Uterus (tissue), 4 donors: ENCODE results near the gene NOTUM. TPM values are rescaled to one million over a fixed set of nuclear protein-coding genes. Genes with fewer than 3 reads are reported as not detected.

Experiments
- DNase-seq, 2 donors: peaks; one replicate each; pipeline ENCODE4 v3.0.0-alpha.2; 2019 to 2020
- H3K27ac ChIP-seq, 2 donors: fragments of 200-600 bp; sonication (generic); 1 replicate in 1 of 2; 2 replicates in 1 of 2; pipeline ENCODE4 v1.5.1; 2016 to 2018
- H3K27me3 ChIP-seq, 2 donors: fragments of 200-600 bp; sonication (generic); one replicate each; pipeline ENCODE4 v1.5.1; 2018 to 2019; ENCODE audit warnings: control low read depth in 1 of 2
- H3K36me3 ChIP-seq, 2 donors: fragments of 200-600 bp; sonication (generic); one replicate each; pipeline ENCODE4 v1.5.1; 2019; ENCODE audit warnings: control low read depth in 1 of 2
- H3K4me1 ChIP-seq, 2 donors: fragments of 200-600 bp; sonication (generic); one replicate each; pipeline ENCODE4 v1.5.1; 2018 to 2019; ENCODE audit warnings: control low read depth in 1 of 2
- H3K4me3 ChIP-seq, 2 donors: fragments of 200-600 bp; sonication (generic); 1 replicate in 1 of 2; 2 replicates in 1 of 2; pipeline ENCODE4 v1.5.1; 2018 to 2019; ENCODE audit warnings: mild to moderate bottlenecking in 1 of 2
- H3K9me3 ChIP-seq, 2 donors: fragments of 200-600 bp; sonication (generic); one replicate each; pipeline ENCODE4 v1.5.1; 2019; ENCODE audit warnings: control low read depth in 1 of 2
- CTCF ChIP-seq, 4 experiments: fragments of 200-600 bp in 2 of 4; fragments of 450-650 bp in 2 of 4; sonication (generic) in 2 of 4; IDR thresholded peaks; one replicate each; pipeline ENCODE4 v1.5.1; 2016 to 2019; ENCODE audit warnings: antibody characterized with exemption in 4 of 4, mild to moderate bottlenecking in 2 of 4, moderate library complexity in 1 of 4
- POLR2A ChIP-seq, 2 donors: fragments of 450-650 bp; IDR thresholded peaks; one replicate each; pipeline ENCODE4 v1.6.1; 2016; ENCODE audit warnings: antibody characterized with exemption in 2 of 2, mild to moderate bottlenecking in 1 of 2, moderate library complexity in 1 of 2
- intact Hi-C: fragments of 100-400 bp; cut with DNase I; formaldehyde crosslinking; loops from one replicate; pipeline ENCODE4 v1.15.1; 2023; ENCODE audit warnings: low total_unique reads
- total RNA-seq, 4 donors: library from RNA; depleted of rRNA in 3 of 4; stranded (reverse); fragments of >200 nt in 3 of 4; gene quantifications; one replicate each; pipeline versions ENCODE4 v1.1.0 to v1.2.4, GENCODE V29; 2014 to 2023
- donor health status: DM: yes; HTN: yes; CAD: no.

The NOTUM gene
- total RNA-seq, 4 donors from 2014 or later, result 5.0 TPM; not detected in 3

- no peak overlapping the region for H3K27ac ChIP-seq
- no peaks in the 10 kb centered on the region for H3K9me3 ChIP-seq
- TF ChIP-seq POLR2A (IDR thresholded peaks at IDR 0.05), result no peak
- TF ChIP-seq CTCF (IDR thresholded peaks at IDR 0.05), result no peak
- no peaks in the 10 kb centered on the region for H3K27me3 ChIP-seq
- no peak overlapping the region for H3K4me3 ChIP-seq
- intact Hi-C loops, result no loop called here
- DNase-seq, result peak in 1 of 2 donors; percentile 15
- H3K4me1 ChIP-seq, result peaks cover 0 to 13% of the 10 kb centered on the region in 2 donors
- H3K36me3 ChIP-seq, result no peaks in the 10 kb centered on the region
Measured at GRCh38 chr17:81906476-81907218, 54.3 kb downstream of the NOTUM start.

- no peak for DNase-seq
- H3K27me3 ChIP-seq, result no peaks in the 10 kb centered on the region
- no peaks in the 10 kb centered on the region for H3K9me3 ChIP-seq
- no peaks in the 10 kb centered on the region for H3K36me3 ChIP-seq
- TF ChIP-seq CTCF (IDR thresholded peaks at IDR 0.05) (no peak), POLR2A (IDR thresholded peaks at IDR 0.05) (no peak)
- H3K4me1 ChIP-seq, result peaks cover 0 to 16% of the 10 kb centered on the region in 2 donors
- no peak overlapping the region for H3K27ac ChIP-seq
- intact Hi-C loops, result no loop called here
- no peak overlapping the region for H3K4me3 ChIP-seq
Measured at GRCh38 chr17:81905993-81906392, 55.0 kb downstream of the NOTUM start.

- intact Hi-C loops, result no loop called here
- Histone ChIP-seq H3K27me3 (no peaks in the 10 kb centered on the region), H3K27ac (no peak overlapping the region), H3K9me3 (no peaks in the 10 kb centered on the region), H3K36me3 (no peaks in the 10 kb centered on the region), H3K4me3 (no peak overlapping the region), H3K4me1 (peaks cover 0 to 16% of the 10 kb centered on the region in 2 donors)
- DNase-seq, result no peak
- no peak for TF ChIP-seq POLR2A (IDR thresholded peaks at IDR 0.05)
- no peak for TF ChIP-seq CTCF (IDR thresholded peaks at IDR 0.05)
Measured at GRCh38 chr17:81905424-81905875, 55.5 kb downstream of the NOTUM start.

- Histone ChIP-seq H3K27me3 (no peaks in the 10 kb centered on the region), H3K9me3 (no peaks in the 10 kb centered on the region), H3K36me3 (no peaks in the 10 kb centered on the region), H3K4me3 (no peak overlapping the region), H3K4me1 (peaks cover 0 to 16% of the 10 kb centered on the region in 2 donors), H3K27ac (no peak overlapping the region)
- intact Hi-C loops, result no loop called here
- no peak for DNase-seq
- TF ChIP-seq CTCF (IDR thresholded peaks at IDR 0.05) (no peak), POLR2A (IDR thresholded peaks at IDR 0.05) (no peak)
Measured at GRCh38 chr17:81904600-81905423, 56.2 kb downstream of the NOTUM start.
